GM18507 (cell line): ENCODE measurements around the gene SEMA4C.
"Not testable (repeated sequence)": the region's sequence is repeated elsewhere in the genome, so short reads cannot be mapped to it uniquely, and the experiment has no call there.

Source experiments
- DNase-seq: peaks from one replicate; pipeline ENCODE4 v3.0.0; 2011; ENCODE audit warnings: low read depth; ENCODE audit not compliant: insufficient read length; ENCODE audit errors: extremely low spot score
- FAIRE-seq: peaks from 2 replicates; lab custom pipeline; 2011; peaks lifted over from hg19 to GRCh38; lab: Jason Lieb, UNC

The SEMA4C gene

DNA sequence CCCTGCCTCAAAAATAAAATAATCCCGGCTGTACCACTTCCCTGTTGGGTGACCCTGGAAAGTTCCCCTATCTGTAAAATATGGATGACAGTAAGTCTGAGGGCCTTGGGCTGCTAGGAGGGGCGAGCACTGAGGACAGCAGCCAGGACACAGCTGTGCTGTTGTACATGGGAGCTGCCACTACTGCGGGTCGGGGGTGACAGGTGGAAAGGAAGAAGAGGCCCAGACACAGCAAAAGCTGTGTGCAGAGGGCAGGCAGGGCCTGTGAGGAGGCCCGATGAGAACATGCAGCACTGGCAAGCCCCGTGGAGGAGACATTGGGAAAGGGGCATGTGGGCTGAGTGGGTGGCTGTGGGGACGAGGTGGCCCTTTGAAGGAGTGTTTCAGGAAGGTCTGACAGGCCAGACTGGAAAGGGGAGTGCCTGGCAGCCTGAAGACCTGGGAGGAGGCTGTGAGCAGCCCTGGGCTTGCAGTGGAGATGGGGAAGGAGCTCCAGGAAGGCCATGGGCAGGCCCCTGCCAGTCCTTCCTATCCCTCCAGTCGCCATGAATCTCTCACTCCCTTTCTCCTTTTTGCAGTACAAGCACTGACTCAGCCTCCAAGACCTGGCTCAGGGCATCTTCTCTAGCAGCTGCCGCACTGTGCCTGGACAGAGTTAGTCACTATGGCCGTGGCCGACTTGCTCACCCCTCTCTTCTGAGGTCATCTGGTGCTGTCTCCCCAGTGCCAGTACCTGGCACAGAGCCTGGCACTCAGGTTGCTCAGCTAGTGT is 28.9 kb upstream of the SEMA4C start:
- FAIRE-seq (no peak), DNase-seq (no peak)

DNA sequence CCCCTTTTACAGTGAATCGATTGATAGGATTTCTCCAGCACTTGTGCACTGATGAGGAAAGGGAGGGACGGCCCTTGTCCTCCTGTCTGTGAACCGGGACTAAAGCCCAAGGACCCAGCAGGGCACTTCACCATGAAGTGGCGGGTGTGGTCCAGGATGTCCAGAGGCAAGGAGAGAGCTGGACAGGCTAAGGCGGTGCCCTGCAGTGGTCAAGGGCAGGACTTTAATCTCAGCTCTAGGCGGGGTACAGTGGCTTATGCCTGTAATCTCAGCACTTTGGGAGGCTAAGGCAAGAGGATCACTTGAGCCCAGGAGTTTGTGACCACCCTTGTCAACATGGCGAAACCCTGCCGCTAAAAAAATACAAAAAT is 28.2 kb upstream of the SEMA4C start:
- FAIRE-seq (no peak), DNase-seq (no peak)

DNA sequence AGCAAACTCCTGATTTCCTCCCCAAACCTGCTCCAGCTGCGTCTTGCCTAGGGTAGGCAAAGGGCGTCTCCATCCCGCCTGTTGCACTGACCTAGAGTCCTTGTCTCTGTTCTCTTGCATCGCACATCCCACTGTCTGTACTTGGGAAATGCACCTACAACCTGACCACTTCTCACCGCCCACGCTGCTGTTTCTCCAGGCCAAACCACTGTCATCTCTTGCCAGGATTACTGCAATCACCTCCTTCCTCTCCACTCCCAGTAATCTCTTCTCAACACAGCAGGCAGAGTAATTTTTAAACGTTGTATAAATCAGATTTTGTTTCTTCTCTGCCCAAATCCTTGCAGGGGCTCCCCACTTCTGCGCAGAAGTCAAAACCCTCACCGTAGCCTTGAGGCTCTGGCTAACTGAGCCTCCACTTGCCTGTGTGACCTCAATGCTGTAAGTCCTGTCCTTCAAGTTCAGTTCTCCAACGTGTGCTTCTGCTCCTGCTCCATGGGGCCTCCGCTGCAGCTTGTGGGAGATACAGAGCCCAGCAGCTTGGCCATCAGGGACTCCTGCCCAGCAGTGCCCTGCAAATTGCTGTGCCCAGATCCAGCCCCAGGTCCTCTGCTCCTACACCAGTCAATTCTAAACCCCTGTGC is 27.7 kb upstream of the SEMA4C start:
- no peak for FAIRE-seq

DNA sequence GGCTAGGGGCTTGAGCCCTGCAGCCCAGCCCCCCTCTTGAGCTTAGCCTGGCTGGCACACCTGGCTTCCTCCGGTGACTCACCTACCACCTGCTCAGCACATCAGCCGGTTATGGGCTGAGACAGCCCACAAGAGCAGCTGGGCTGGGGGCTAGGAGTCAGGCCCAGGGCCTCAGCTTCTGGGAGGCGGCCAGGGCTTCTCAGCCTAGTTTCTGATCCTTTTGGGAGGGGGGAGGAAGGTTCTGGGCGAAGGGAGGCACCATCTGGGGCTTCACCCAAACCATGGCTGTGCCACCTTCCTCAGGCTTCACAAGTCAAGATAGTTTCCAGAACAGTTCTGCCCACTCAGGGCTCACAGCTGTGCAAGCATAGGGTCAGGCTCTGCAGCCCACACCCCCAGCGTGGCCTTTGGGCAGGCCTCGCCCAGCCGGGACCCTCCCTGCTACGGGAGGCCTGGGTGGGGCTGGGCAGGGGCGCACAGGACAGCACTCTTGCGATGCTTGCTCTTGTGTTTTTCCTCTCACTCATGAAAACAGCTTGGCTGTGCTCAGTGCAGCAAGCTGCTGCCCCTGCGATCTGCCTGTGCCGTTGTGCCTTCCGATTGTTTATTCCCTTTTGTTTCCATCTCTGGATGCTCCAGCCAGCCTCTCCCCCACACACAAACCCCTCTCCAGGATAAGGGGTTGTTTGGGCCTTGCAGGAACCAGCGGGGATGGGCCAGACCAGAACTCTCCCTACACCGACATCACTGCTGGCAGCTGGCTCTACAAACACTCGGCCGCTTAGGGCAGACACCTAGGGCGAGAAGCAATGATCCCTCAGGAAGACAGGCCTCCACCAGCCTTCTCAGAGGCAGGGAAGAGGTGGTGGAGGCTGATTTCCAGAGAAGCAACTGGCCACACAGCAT is 26.1 kb upstream of the SEMA4C start:
- no peak for DNase-seq

More for the DNA sequence above, 27.7 kb upstream of the SEMA4C start:
- no peak for DNase-seq

DNA sequence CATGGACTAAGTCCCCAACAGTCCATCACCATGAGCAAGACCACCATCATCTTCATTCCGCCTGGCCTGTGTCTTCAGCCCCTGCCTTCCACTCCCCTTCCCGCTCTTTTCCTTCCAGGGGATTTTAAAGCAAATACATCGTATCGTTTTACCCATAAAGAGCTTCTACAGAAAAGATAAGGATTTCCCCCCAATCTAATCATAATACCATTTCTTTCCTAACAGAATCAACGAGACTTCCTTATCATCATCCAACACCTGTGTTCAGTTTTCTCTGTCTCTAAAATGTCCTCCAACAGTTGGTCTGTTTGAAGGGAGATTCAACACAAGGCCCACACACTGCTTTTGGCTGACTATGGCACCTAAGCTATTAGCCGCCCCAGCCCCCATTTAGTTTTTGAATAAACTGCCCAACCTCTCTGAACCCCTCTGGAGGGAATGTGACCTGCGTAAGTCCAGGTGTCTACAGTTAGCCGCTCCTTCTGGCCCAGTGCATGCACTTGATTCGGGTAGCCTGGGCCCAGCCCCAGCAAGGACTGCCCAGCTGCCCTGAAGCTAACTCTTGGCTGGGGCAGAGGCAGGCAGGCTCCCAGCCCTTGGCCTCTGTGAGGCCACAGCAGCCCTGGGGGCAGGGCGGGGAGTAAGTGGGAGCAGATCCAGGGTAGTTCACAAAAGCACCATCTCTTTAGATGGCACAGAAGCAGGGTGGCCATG is 25.3 kb upstream of the SEMA4C start:
- no peak for FAIRE-seq
- DNase-seq: no peak

More for the DNA sequence above, 26.1 kb upstream of the SEMA4C start:
- FAIRE-seq: no peak

DNA sequence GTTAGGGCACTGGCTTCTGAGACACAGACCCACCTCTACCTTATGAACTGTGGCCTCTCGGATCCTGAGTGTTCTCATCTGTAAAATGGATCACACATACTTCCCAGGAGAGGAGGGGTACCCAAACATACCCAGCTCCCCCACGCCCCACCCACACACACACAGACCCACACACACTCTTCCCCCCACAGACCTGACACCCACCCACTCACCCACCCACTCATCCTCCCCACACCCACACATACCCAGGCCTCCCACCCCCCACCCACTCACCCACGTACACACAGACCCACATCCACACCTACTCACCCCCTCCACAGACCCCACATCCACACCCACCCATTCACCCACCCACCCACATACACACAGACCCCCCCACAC is 24.3 kb upstream of the SEMA4C start:
- FAIRE-seq (no peak), DNase-seq (no peak)

DNA sequence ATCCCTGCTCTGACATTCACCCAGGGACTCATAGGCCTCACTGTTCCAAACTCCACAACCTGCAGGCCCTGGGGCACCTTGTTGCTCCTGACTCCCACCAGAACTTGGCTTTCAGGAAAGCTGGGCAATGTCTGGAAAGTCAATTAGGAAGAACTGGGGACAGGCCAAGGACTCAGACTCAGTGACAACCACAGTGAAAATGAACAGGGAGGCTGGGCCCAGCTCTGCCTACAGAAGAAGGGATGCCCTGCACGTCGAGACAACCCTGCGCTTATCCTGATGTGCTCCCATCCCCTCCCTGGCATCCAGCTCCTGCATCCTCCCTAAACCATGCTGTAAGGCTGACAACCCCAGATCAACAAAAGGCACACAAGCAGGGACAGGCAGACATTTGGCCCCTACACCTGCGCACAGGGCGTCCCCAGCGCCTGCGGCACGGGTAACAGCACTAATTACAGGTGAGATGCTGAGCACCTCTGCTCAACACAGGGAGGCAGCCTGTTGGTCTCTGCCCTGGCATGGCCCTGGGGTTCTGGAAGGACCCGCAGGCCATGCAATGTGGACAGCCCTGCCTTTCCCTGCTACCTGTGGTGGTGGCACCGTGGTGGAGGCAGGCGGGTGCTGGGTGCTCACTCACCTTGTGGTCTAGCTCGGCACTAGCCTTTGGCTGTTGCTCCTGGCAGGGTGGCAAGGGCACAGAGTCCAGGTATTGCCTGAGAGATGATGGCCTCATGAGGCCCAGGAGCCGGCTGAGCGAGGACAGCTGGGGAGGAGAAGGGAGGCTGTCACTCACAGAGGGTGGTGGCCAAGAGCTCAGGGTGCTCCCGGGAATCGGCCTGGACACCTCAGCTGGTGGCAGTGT is 23.6 kb upstream of the SEMA4C start:
- no peak for FAIRE-seq
- no peak for DNase-seq

DNA sequence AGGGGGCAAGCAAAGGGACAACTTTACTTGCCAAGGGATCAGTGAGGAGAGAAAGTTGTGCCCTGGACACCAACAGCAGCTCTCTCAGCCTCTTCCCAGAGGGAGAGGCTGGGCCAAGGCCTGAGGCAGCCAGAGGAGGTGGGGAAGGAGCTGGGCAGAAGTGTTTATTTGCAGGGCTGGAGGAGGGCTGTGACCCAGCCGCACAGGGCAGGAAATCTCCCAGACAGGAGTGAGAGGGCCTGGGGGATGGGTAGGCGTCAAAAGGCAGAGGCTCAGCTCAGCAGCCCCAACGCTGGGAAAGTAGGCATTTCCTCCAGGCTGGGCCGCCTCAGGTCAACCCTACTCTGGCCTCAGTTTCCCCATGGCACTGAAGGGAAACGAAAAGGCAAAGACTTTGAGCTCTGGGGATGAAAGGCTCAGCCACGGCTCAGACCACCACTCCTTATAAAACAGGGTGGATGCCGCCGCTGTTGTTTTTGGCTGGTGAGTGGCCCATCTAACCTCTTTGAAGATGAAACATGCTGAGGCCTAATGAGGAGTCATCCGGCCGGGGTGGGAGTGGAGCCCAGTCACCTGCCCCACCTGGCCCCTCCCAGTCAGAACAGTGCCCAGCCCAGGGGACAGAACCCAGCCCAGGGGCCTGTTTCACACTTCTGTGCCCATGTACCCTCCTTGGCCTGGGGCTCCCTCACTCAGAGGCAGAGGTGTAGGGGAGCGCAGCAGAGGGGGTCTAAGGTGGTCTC is 21.9 kb upstream of the SEMA4C start:
- DNase-seq (no peak), FAIRE-seq (no peak)

DNA sequence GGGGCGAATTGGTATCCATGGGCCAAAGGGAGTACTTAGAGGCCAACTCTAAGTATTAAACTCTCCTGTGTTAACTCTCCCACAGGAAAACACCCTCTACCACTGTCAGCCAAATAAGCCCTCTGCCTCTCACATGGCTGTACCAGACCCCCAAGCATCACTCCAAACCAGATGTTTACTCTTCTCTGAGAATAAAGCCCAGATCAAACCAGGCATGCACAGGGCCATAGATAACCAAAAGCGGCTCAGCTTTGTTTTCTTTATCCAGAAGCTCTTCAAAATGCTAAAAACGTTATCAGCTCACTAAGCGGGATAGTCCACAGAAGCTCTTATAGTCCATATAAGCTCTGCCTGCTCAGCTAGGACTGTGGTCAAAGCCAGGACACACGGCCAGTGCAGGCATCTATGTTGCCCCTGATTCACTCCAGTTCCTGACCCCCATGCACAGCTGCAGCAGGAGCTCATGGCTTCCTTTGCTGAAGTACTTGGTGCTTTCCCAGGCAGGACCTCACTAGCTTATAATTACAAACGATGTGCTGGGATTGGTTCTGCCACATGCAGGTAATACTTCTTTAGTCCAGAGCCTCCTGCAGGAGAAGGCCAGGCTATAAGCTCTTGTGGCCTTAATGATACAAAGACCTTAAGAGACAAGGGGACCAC is 21.0 kb upstream of the SEMA4C start:
- FAIRE-seq (no peak), DNase-seq (no peak)

DNA sequence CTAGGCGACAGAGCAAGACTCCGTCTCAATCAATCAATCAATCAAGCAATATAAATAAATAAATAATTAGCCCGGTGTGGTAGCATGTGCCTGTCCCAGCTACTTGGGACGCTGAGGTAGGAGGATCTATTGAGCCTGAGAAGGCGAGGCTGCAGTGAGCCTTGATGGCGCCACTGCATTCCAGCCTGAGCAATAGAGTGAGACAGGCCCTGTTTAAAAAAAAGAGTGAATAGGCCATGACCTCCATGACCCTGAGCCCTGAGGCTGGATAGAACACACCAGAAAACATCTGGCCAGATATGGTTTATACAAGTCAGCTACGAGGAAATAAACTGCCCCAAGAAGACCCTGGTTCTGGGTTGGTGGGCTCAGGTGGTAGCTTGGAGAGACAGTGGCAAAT is 20.4 kb upstream of the SEMA4C start:
- FAIRE-seq (no peak), DNase-seq (no peak)

DNA sequence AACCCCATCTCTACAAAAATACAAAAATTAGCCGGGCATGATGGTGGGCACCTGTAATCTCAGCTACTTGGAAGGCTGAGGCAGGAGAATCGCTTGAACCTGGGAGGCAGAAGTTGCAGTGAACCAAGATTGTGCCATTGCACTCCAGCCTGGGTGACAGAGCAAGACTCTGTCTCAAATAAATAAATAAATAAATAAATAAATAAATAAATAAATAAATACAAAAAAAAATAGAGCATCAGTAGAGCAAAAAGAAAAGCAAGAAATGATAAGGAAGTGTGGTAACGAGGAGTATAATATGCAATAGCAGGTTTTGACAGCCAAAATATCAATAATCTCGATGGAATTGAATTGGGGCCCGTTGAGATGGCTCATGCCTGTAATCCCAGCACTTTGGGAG is 19.6 kb upstream of the SEMA4C start:
- not testable (repeated sequence) for FAIRE-seq, DNase-seq

DNA sequence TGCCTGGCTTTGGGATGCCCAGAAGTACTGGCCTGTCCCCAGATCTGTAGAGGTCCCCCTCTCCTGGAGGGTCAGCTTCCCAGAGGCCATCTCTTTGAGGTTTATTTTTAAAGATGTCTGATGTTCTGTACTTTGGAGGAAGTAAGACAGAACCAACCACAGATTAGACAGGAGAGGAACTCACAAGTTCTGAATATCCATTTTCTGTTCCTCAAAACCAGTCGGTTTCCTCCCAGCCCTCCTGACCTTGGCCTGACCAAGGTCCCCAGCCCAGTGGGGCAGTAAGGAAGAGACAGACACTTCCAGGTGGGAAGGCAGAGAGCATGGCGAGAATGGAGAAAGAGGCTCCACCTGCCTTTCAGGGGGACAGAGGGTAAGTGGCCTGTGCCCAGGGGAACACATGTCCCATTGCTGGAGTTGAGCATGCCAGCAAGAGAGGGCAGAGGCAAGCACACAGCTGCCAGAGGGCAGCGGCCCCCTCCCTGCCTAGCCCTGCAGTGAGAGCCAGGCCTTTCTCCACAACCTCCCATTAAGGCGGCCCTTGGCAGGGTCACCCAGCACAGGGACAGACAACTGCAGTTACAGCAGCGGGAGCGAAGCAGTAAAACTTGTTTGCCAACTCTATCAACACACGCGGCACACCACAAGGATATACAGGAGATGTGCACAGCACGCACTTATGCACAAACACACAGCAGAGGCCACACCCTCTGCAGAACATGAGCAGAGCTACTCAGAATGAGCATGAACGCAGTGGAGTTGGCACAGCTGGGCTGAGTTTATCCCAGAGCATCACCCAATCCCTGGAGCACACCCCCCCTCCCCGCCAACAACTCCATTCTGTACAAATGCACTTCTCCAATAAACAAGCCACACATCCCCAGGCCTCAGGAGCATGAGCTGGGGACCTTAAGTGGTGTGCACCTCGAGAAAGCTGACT is 18.5 kb upstream of the SEMA4C start:
- FAIRE-seq (peak; percentile 35), DNase-seq (no peak)

DNA sequence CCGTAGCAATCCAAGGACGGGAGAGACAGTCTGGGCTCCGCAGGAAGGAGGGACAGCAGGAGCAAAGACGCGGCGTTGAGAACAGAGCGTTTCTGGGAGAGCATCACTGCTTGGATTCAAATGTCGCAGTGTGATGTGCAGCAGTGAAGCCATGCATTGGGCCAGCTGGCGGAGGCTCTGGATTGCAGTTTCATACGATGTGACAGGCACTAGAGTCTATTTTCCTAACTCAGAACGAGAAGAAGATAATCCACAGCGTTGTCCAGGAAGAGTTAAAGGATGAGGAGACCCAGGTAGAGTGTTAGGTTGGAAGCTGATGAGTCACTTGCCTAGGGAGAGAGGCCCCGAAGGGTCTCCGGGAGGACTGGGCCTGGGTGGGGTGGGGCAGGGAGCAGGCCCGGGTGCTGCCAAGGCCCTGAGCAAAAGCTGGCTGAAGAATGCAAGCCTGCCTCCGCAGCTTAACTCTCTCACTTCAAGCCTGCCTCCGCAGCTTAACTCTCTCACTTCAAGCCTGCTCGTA is 17.7 kb upstream of the SEMA4C start:
- DNase-seq (no peak), FAIRE-seq (no peak)

DNA sequence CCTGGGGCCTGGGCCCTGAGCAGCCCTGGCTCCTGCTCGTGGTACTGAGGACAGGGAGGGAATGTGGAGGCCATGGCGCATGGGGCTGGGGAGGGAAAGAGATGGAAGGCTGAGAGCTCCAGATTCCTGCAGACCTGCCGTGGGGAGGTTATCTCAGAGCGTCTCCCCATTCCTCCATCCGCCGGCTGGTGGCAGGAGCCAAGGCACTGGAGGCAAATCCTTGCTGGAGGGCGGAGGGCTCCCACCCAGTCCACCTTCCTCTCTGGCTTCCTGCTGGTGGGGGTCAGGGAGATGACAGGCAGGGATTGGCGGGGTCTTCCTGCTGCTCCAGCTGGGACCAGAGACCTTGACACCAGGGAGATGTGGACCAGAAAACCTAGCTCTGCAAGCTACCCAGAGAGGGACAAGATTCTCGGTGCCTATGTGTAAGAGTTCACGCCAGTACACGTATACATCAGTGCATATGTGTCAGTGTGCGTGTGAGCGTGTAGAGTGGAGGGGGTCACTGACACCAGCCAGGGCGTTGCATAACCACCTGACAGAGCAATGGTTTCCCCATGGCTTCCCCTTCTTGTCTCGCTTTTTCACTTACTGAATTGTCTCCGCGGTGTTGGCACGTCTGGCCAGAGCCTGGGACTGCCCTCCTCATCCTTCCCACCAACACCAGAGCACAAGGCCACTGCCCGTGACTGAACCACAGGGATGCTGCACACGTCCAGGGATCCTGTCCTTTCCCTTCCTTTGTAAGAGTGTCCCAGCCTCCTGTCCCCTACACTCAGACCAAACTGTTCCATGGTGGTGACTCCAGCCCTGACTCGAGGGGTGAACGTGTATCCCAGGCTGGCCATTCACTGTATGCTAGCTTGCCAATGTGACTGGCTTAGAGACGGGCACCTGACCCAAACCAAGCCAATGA is 15.8 kb upstream of the SEMA4C start:
- DNase-seq (no peak), FAIRE-seq (no peak)

DNA sequence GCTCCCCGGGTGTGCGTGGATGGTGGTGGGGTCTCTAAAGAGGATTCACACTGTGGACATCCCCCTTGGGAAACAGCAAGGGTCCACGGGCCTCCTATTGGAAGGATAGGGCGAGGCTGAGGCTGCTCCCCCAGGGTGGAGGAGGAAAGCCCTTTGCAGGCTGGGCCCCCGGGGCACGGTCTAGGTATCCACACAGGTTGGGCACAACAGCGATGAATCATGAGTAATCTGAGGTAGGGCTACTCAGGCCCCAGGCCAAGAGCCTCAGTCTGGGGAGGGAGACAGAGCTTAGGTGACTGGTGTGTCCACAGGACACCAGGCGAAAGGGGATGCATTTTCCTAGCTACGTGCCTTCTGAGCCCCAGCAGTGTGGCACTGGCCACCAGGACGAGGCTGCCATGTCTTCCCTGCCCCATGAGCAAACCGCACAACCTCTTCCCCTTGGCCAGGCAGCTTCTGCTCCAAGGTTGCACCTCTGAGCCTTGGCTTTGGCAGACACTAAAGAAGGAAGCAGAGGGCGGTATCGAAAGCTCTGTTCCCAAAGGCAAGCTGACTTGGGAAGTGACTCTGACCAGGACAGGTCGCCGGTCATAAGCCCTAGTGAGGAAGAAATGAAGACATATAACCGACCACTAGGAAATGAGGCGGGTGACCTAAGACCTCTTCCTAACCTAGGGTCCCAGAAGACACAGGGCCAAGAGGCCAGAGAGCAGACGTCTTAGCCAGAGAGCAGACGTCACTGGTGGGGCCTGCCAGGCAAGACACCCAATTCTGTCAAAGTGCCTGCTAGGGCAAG is 14.6 kb upstream of the SEMA4C start:
- FAIRE-seq: no peak
- DNase-seq: no peak
